Measurements from ENCODE around the gene HSPB8.

Gene HSPB8

GRCh38 chr12:119171691-119172425, 6.9 kb upstream of the HSPB8 start:
- no peak for DNase-seq

GRCh38 chr12:119175081-119175480, 3.6 kb upstream of the HSPB8 start:
- no peak for DNase-seq

- no peak for DNase-seq
These were observed 2.3 kb upstream of the HSPB8 start for GRCh38 chr12:119176267-119177055.

- no peak for DNase-seq
These were observed 1.7 kb upstream of the HSPB8 start for GRCh38 chr12:119177056-119177325.

GRCh38 chr12:119177724-119178380, 879 bp upstream of the HSPB8 start:
- no peak for DNase-seq

GRCh38 chr12:119179335-119180021, 747 bp downstream of the HSPB8 start:
- DNase-seq = no peak

- DNase-seq = no peak
These were observed 1.8 kb downstream of the HSPB8 start for GRCh38 chr12:119180380-119181040.

- no peak for DNase-seq
These were observed 2.5 kb downstream of the HSPB8 start for GRCh38 chr12:119181202-119181601.

GRCh38 chr12:119181944-119182343, 3.2 kb downstream of the HSPB8 start:
- DNase-seq = no peak

- no peak for DNase-seq
These were observed 4.2 kb downstream of the HSPB8 start for GRCh38 chr12:119182701-119183493.

GRCh38 chr12:119183942-119184695, 5.4 kb downstream of the HSPB8 start:
- DNase-seq = no peak

GRCh38 chr12:119195256-119195655, 16.5 kb downstream of the HSPB8 start:
- DNase-seq = no peak

GRCh38 chr12:119198440-119198839, 19.7 kb downstream of the HSPB8 start:
- DNase-seq = no peak

GRCh38 chr12:119200601-119201000, 21.9 kb downstream of the HSPB8 start:
- no peak for DNase-seq

- DNase-seq = no peak
These were observed 23.2 kb downstream of the HSPB8 start for GRCh38 chr12:119201789-119202543.

- no peak for DNase-seq
These were observed 23.8 kb downstream of the HSPB8 start for GRCh38 chr12:119202544-119202943.

- DNase-seq = no peak
These were observed 25.4 kb downstream of the HSPB8 start for GRCh38 chr12:119204131-119204530.

- DNase-seq = no peak
These were observed 26.0 kb downstream of the HSPB8 start for GRCh38 chr12:119204671-119205285.

GRCh38 chr12:119206348-119207062, 27.8 kb downstream of the HSPB8 start:
- DNase-seq = no peak
